GM21447 (cell line): ENCODE results near the gene SPAG9.
"Not testable (repeated sequence)": the region's sequence is repeated elsewhere in the genome, so short reads cannot be mapped to it uniquely, and the experiment has no call there.

Experiments used
- ATAC-seq: cut with Tn5 transposase; IDR thresholded peaks from one replicate; pipeline ENCODE4 v1.9.1; 2021; ENCODE audit not compliant: unreplicated experiment

SPAG9 gene

DNA sequence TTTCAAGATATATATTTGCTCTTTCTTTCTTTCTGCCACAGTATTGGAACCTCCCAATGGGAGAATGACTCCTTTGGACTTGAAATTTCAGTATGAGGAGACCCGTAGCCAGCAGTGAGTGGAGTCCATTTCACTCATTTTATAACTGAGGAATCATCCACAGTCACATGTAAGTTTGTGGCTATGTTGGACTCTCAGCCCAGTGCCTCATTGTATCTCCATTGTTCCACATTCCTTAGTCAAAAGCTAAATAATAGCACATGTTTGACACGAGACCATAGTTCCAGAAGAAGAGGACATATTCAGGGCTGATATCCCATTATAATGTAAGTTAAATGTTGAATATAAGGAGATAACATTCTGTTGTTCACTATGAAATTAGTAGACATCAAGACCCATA, 12.7 kb upstream of the SPAG9 start:
- no peak for ATAC-seq

DNA sequence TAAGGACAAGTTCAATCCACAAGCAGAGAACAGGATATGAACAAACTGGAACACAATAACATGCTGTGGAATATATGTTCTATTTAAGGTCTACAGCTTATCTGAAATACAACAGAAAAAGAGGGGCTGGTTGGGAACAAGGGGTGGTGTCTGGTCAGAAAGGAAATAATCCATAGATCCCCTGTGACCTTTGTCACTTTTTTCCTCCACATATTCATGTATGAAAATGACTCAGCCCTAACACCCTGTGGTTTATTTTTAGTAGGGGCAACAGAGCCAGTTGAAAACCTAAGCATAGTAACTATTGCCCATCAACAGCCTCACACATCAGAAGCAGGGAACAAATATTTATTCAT, 12.3 kb upstream of the SPAG9 start:
- ATAC-seq: peak; percentile 81

DNA sequence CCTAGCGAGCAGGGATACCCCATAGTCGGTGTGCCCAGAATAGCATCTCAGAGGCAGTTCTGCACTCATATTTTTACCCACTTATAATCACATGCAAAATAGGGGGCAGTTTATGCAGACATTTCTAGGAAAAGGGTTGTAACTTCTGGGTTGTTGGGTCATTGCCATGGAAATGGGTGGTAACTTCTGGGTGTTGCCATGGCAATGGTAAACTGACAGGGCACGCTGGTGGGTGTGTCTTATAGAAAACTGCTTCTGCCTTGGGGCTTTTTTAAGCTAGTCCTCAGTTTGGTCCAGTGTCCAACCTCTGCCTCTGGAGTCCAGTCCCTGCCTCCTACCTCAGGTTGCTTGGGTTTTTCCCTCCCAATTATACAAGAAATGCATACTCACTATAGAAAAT, 7.4 kb upstream of the SPAG9 start:
- ATAC-seq: no peak

DNA sequence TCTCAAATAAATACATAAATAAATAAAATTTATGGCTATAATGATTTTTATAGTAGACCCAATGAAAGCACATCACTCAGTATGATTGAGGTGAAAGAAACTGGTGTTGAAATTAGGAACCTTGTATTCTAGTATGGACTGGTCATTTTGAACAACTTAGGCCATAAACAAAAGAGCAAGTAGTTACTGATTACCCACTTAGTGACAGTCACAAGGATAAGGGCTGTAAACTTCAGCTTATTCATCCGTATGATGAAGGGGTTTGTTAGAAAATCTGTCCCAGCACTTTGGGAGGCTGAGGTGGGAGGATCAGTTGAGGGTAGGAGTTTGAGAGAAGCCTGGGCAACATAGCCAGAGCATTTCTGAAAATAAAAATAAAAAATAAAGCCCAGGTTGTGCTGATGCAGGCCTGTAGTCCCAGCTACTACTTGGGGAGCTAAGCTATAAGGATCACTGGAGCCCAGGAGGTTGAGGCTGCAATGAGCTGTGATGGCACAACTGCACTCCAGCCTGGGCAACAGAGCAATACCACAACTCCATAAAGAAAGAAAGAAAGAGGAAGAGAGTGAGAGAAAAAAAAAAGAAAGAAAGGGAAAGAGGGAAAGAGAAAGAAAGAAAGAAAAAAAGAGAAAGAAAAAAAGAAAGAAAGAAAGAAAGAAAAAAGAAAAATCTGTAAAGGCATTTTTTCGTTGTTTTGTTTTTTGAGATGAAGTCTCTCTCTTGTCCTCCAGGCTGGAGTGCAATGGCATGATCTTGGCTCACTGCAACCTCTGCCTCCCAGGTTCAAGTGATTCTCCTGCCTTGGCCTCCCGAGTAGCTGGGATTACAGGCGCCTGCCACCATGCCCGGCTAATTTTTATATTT, 4.2 kb upstream of the SPAG9 start:
- ATAC-seq: no peak

DNA sequence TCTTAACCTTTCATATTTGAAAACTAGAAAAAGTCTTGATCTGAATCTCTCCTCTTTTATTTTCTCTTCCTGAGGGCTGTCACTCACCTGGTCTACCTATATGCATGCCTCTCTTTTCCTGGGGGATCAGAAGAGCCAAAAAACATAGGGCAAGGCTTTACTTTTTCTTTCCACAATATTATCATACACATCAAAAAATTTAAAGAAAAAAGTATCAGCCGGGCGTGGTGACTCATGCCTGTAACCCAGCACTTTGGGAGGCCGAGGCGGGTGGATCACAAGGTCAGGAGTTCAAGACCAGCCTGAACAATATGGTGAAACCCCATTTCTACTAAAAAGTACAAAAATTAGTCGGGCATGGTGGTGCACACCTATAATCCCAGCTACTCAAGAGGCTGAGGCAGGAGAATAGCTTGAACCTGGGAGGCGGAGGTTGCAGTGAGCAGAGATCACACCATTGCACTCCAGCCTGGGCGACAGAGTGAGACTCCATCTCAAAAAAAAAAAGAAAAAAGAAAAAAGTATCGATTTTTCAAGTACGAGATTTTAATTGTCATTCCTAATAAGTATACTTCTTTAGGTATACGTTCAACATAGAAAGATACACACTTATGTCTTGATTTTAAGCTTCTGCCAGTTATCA, 1.9 kb upstream of the SPAG9 start:
- ATAC-seq: not testable (repeated sequence)

DNA sequence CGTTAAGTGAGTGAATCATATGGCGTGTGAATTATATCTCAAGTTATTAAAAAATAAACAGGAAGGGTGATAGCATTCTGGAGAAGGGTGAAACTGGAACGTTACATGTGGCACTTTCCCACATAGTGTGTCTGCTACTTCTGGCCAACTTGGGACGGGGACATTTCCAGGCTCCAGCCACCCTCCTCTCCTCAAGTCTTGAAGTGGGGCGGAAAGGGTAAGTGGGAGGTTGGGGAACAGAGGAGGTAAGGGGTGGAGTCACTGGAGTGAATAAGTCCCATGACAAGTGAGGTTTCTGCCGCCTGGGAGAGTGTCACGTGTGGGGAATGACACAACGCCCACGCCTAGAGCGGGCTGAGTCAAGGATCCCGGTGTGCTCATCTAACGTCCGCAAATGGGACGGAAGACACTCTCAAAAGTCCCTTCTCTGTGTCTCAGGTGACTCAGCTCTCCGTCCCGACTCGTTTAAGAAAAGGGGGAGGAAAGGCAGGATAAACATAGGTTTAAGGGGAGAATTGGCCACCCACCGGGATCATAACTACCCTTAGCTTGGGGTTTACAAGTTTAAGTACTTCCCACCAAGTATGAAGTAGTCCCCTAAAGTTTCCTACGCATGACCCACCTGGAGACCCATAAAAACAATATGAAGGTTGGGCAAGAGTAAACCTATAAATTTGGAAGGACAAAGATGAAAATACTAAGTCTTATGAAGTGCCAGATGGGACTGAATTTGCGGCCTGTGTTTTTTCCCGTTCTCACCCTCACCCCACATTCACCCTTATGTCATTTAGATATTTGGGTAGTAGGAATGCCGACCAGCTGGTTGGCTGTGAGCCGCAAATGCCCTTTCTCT, 1.2 kb upstream of the SPAG9 start:
- ATAC-seq: peak; percentile 37

DNA sequence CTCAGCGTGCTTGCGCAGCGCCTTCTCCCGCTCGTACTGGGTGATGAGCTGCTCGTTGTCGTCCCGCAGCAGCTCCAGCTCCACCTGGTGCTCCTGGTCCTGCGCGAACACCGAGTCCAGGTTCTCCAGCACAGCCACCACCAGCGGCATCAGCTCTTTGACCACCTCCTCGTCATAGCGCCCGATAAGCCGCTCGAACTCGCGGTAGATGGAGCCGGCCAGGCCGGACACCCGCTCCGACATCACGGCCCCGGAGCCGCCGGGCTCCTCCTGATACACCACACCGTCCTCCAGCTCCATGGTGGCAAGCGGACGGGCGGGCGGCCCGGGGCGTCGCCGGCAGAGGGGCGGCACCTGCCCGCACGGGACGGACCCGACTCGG, 320 bp downstream of the SPAG9 start:
- peak; percentile 26 for ATAC-seq

DNA sequence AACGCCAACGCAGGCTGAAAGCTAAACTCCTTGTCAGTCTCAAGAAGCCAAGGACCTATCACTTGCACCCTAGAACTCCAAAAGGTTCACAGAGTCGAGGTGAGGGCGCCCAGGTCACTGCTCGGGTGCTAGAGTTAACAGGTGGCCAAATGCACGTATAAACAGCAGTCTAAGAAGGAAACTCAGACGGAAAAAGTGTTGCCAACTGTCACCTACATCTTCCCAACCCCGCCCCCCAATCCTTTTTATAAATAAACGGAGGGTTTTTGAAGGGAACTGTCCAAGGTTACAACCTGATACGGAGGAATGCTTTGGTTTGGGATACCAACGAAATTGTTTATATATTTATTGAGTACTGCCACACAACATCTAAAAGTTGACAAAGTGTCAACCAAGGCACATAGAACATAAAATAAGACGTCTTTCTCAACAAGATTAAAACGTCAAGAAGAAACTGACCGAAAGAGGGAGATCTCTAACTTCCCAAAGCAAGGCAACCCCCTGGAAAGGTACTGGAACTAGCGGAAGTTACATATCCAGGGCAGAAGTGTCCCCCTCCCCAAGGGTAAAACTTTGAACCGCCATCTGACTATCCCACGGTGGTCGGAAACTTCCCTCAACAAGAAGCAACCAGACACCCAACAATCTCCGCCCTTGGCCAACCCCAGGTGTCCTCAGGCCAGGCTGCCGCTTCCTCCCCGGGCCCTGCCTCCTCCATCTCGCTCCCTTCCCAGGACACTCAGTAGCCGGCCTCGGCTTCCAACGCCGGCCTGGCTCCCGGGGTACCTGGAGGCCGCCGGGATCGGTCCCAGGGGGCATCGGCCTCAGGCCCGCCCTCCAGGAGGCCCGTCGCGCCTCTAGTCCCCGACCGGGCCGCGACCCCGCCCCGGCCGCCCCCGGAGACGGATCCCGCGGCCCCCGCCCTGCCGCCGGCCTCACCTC, 982 bp downstream of the SPAG9 start:
- peak; percentile 32 for ATAC-seq

DNA sequence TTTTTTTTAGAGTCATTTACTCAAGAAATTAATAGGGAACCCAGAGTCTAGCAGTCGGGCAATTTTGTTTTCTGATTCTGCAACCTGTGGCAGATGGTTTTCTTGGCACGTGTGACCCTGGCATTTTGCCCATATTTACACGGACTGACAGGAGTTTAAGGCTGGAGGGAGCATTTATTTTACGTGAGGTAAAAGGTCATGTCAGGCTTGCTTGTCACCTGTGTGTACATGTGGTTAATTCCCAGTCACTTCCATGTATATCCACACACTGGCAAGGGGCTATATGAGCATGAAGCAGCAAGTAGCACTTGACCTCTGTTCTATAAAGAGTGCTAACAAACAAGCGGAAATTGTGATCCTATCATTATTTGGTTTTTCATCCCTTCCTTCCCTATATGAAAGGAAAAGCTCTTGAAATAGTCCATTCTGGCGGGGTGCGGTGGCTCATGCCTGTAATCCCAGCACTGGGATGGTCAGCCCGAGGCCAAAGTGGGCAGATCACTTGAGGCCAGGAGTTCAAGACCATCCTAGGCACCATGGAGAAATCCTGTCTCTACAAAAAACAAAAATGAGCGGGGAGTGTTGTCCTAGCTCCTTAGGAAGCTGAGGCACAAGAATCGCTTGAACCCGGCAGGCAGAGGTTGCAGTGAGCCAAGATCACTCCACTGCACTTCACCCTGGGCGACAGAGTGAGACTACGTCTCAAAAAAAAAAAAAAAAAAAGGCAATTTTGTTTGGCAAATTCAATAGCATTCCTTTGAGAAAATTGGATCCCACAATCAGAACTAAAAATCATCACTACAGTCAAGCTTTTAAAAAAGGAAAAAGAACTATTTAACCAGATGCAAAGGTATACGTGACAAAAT, 2.1 kb downstream of the SPAG9 start:
- ATAC-seq: no peak

DNA sequence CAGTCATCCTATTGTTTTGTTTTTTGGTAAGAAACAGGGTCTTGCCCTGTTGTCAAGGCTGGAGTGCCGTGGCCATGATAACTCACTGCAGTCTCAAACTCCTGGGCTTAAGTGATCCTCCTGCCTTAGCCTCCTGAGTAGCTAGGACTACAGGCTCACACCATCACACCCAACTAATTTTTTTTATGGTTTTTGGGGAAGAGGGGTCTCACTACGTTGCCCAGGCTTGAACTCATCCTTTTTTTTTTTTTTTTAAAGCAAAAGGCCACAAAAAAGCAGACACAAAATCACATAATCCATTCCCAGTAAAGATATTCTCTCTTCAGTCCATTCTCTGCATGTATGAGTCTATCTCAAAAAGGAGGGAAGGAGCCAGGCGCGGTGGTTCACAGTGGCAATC, 5.5 kb downstream of the SPAG9 start:
- ATAC-seq: no peak

DNA sequence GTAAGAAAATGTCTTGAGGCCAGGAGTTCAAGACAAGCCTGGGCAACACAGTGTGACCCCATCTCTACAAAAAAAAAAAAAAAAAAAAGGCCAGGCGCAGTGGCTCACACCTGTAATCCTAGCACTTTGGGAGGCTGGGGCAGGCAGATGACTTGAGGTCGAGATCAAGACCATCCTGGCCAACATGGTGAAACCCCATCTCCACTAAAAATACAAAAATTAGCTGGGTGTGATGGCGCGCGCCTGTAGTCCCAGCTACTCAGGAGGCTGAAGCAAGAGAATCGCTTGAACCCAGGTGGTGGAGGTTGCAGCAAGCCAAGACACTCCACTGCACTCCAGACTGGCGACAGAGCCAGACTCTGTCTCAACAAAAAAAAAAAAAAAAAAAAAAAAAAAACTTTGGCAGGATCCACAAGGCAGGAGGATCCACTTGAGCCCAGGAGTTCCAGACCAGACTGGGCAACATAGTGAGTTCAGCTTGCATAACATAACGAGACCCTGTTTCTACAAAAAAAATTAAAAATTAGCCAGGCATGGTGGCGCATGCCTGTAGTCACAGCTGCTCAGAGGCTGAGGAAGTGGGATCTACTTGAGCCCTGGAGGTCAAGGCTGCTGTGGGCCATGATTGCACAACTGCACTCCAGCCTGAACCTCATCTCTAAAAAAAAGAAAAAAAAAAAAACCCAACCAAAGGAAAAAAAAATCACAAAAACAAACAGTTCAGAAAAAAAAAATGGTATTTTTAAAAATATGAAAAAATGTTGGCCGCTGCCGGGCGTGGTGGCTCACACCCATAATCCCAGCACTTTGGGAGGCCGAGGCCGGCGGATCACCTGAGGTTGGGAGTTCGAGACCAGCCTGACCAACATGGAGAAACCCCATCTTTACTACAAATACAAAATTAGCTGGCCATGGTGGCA, 8.1 kb downstream of the SPAG9 start:
- not testable (repeated sequence) for ATAC-seq

DNA sequence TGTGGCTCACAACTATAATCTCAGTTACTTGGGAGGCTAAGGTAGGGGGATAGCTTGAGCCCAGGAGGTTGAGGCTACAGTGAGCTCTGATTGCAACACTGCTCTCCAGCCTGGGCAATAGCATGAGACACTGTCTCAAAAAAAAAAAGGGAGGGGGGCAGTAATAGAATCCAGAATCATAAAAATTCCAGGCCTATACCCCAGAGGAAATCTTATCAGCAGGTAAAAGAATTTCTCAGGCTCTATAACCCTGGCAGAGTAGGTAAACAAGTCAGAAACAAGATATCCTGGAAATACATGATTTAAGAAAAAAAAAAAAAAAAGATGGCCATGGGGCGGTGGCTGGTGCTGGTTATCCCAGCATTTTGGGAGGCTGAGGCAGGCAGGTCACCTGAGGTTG, 12.9 kb downstream of the SPAG9 start:
- ATAC-seq: no peak

DNA sequence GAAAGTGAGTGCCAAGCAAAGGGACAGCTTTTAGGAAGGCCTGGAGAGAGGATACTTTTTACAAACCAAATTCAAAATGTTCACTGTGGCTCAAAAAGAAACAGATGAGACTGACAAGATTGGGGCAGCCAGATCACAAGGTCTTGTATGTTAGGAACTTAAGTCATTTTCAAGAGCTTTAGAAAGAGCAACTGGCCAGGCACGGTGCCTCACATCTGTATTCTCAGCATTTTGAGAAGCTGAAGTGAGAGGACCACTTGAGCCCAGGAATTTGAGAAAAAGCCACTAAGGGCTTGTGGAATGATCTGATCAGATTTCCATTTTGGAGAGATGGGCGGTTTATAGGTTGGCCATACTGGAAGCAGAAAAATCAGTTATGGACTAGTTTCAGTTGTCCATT, 17.2 kb downstream of the SPAG9 start:
- no peak for ATAC-seq

DNA sequence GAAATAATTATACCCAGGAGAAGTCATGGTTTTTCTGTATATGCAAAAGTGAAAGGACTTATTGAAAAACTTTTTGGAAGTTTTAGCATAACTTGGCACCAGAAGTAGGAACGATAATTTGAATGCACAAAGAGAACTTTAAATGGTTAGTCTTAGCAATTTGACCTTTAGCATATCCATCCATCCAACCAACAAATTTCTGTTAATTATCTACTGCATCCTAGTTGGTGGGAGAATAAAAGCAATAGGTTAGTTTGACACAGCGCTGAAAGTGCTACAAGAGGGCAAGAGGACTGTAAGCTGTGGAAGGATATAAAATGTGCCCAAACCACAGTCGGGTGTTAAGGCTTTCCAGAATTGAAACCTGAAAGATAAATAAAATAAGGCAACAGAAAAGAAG, 17.6 kb downstream of the SPAG9 start:
- no peak for ATAC-seq

DNA sequence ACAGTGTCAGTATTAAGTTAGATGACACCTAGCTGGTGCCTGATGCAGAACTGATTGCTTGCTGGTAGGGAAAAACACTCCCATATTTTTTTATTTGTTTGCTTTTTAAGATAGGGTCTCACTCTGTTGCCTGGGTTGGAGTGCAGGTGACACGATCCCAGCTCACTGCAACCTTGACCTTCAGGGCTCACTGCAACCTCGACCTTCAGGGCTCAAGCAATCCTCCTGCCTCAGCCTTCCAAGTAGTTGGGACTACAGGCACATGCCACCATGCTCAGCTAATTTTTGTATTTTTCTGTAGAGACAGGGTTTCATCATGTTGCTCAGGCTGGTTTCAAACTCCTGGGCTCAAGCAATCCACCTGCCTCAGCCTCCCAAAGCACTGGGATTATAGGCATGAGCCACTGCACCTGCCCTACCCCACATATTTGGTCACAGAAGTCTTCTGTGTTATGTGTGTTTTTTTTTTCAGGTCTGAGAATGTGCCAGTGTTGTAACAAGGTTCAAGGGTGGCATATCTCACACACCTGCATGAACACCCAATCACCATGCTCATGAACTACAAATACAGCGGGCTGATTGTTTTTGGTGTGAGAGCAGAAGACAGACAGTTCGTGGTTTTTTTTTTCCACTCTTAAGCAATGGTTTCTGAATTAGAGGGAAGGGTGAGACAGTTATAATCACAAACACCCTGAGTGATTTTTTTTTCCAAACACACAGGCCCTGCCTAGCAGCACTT, 22.8 kb downstream of the SPAG9 start:
- no peak for ATAC-seq

DNA sequence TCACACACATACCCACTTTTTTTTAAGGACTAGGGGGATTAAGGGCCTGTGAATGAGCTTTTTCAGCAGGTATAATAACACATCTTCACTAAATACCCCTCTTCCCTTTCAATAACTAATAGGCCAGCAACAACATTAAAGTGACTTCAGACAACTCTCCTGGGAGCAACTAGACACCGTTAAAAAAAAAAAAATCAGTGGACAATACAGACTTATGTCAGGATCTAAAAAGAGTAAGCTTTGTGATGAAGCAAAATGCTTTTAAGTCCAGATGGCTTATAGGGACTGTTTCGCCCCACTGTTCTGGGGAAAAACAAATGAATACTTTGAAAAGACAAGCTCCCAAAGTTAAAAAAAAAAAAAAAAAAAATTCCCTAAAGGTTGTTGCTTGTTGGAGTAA, 29.0 kb downstream of the SPAG9 start:
- no peak for ATAC-seq

DNA sequence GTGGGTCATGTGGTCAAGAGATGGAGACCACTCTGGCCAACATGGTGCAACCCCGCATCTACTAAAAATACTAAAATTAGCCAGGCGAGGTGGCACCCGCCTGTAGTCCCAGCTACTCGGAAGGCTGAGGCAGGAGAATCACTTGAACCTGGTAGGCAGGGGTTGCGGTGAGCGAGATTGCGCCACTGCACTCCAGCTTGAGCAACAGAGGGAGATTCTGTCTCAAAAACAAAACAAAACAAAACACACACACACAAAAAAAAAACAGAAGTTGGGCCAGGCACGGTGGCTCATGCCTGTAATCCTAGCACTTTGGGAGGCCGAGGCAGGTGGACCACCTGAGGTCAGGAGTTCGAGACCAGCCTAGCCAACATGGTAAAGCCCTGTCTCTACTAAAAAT, 31.8 kb downstream of the SPAG9 start:
- ATAC-seq: not testable (repeated sequence)

DNA sequence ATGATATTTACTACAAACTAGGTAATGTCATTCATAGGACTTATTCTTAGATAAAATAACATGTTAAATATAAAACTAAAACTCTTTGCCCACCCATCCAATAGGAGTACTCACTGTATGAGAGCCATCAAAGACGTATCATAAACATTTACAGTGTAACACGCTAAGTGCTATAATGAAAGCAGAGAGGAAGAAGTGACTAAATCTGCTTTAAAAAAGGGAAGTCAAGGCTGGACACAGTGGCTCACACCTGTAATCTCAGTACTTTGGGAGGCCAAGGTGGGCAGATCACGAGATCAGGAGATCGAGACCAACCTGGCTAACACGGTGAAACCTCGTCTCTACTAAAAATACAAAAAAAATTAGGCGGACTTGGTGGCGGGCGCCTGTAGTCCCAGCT, 32.4 kb downstream of the SPAG9 start:
- ATAC-seq: no peak
